Upper lobe of left lung (tissue), 6 donors: ENCODE measurements around the gene NANP. TPM values are rescaled to one million over a fixed set of nuclear protein-coding genes. Genes with fewer than 3 reads are reported as not detected.

Experiments
- ATAC-seq, 2 donors: fragments of 200-7000 bp; cut with Tn5 transposase; one replicate each; pipeline ENCODE4 v1.9.1; 2022; ENCODE audit warnings: mild to moderate bottlenecking in 2 of 2, moderate library complexity in 2 of 2; ENCODE audit not compliant: low FRiP score in 2 of 2
- DNase-seq, 2 donors: peaks; one replicate each; pipeline ENCODE4 v3.0.0-alpha.2; 2019 to 2020
- H3K27ac ChIP-seq, 4 donors: fragments of 200-600 bp; sonication (generic); one replicate each; pipeline ENCODE4 v1.5.1; 2016 to 2019
- H3K27me3 ChIP-seq, 4 donors: fragments of 200-600 bp; sonication (generic); one replicate each; pipeline ENCODE4 v1.5.1; 2017 to 2019
- H3K36me3 ChIP-seq, 4 donors: fragments of 200-600 bp; sonication (generic); one replicate each; pipeline ENCODE4 v1.5.1; 2016 to 2019
- H3K4me1 ChIP-seq, 4 donors: fragments of 200-600 bp; sonication (generic); one replicate each; pipeline ENCODE4 v1.5.1; 2018 to 2019
- H3K4me3 ChIP-seq, 4 donors: fragments of 200-600 bp; sonication (generic); one replicate each; pipeline ENCODE4 v1.5.1; 2017 to 2019; ENCODE audit warnings: mild to moderate bottlenecking in 2 of 4, moderate library complexity in 1 of 4
- H3K9me3 ChIP-seq, 4 donors: fragments of 200-600 bp; sonication (generic); one replicate each; pipeline ENCODE4 v1.5.1; 2018 to 2019
- CTCF ChIP-seq, 6 experiments: fragments of 450-650 bp in 4 of 6; fragments of 200-600 bp in 2 of 6; sonication (generic) in 2 of 6; IDR thresholded peaks; one replicate each; pipeline ENCODE4 v1.5.1; 2016 to 2019; ENCODE audit warnings: antibody characterized with exemption in 6 of 6
- EP300 ChIP-seq, 4 donors: sonication (generic); formaldehyde crosslinking; IDR thresholded peaks; one replicate each; pipeline ENCODE4 v1.5.1; 2017; ENCODE audit warnings: antibody characterized with exemption in 4 of 4, control low read depth in 2 of 4
- POLR2A ChIP-seq, 4 donors: fragments of 450-650 bp; IDR thresholded peaks; one replicate each; pipeline ENCODE4 v1.5.1; 2016 to 2017; ENCODE audit warnings: antibody characterized with exemption in 4 of 4, mild to moderate bottlenecking in 2 of 4
- POLR2AphosphoS5 ChIP-seq, 2 donors: sonication (generic); formaldehyde crosslinking; IDR thresholded peaks; one replicate each; pipeline ENCODE4 v1.5.1; 2017; ENCODE audit warnings: antibody characterized with exemption in 2 of 2
- WGBS, 2 donors: methylation state at CpG; one replicate each; pipeline ENCODE4 v1.1.5; 2017 to 2018; 5-methylcytosine and 5-hydroxymethylcytosine counted together
- total RNA-seq, 6 donors: library from RNA; depleted of rRNA in 4 of 6; stranded (reverse); fragments of >200 nt in 4 of 6; gene quantifications; one replicate each; pipeline versions ENCODE4 v1.1.0 to v1.2.1, GENCODE V29; 2016 to 2021
- donor health status: DM: no; HTN: no; CAD: no; lungs with moderate emphysema.
- donor health status: DM: no; HTN: yes; CAD: no; lungs with severe emphysema.

The NANP gene
- total RNA-seq, 6 donors from 2014 or later, result 1.0 to 7.0 (median 4.7) TPM

- Histone ChIP-seq H3K36me3 (no peaks in the 10 kb centered on the region), H3K9me3 (no peaks in the 10 kb centered on the region), H3K27ac (no peak overlapping the region), H3K27me3 (no peaks in the 10 kb centered on the region), H3K4me3 (no peak overlapping the region), H3K4me1 (peaks cover 0 to 8% (median 3%) of the 10 kb centered on the region in 4 donors)
- DNase-seq (no peak), ATAC-seq (no peak)
- no peak for TF ChIP-seq POLR2A (IDR thresholded peaks at IDR 0.05)
- TF ChIP-seq CTCF (IDR thresholded peaks at IDR 0.05), result no peak
- TF ChIP-seq POLR2AphosphoS5 (IDR thresholded peaks at IDR 0.05), result no peak
- no peak for TF ChIP-seq EP300 (IDR thresholded peaks at IDR 0.05)
- 74 to 88% methylated on average over 8 to 11 of the region's 11 CpGs for WGBS, 2 donors
Measured at GRCh38 chr20:25579081-25579770, 44.6 kb downstream of the NANP start.

- ATAC-seq, result no peak
- Histone ChIP-seq H3K4me3 (no peak overlapping the region), H3K9me3 (no peaks in the 10 kb centered on the region), H3K27ac (no peak overlapping the region), H3K36me3 (no peaks in the 10 kb centered on the region), H3K4me1 (peaks cover 0 to 8% (median 1%) of the 10 kb centered on the region in 4 donors), H3K27me3 (no peaks in the 10 kb centered on the region)
- DNase-seq, result peak in 1 of 2 donors; percentile 46
- TF ChIP-seq POLR2A (IDR thresholded peaks at IDR 0.05) (no peak), POLR2AphosphoS5 (IDR thresholded peaks at IDR 0.05) (no peak), CTCF (IDR thresholded peaks at IDR 0.05) (no peak), EP300 (IDR thresholded peaks at IDR 0.05) (no peak)
- WGBS, 2 donors, result 88% methylated on average over 16 of the region's 16 CpGs
Measured at GRCh38 chr20:25576783-25577530, 46.9 kb downstream of the NANP start.

- Histone ChIP-seq H3K36me3 (no peaks in the 10 kb centered on the region), H3K27ac (no peak overlapping the region), H3K4me1 (peaks cover 0 to 9% (median 0%) of the 10 kb centered on the region in 4 donors), H3K4me3 (no peak overlapping the region), H3K27me3 (no peaks in the 10 kb centered on the region), H3K9me3 (no peaks in the 10 kb centered on the region)
- no peak for DNase-seq
- ATAC-seq, result peak in 1 of 2 donors; percentile 56
- 61 to 74% methylated on average over 3 of the region's 3 CpGs for WGBS, 2 donors
- TF ChIP-seq CTCF (IDR thresholded peaks at IDR 0.05), result peak in 1 of 6 experiments; percentile 12
- TF ChIP-seq POLR2AphosphoS5 (IDR thresholded peaks at IDR 0.05), result no peak
- TF ChIP-seq POLR2A (IDR thresholded peaks at IDR 0.05), result no peak
- TF ChIP-seq EP300 (IDR thresholded peaks at IDR 0.05), result no peak
Measured at GRCh38 chr20:25574411-25574810, 49.4 kb downstream of the NANP start.

- DNase-seq (no peak), ATAC-seq (no peak)
- no peak overlapping the region for H3K4me3 ChIP-seq
- H3K36me3 ChIP-seq, result no peaks in the 10 kb centered on the region
- no peaks in the 10 kb centered on the region for H3K9me3 ChIP-seq
- 84 to 89% methylated on average over 6 of the region's 6 CpGs for WGBS, 2 donors
- peaks cover 0 to 9% (median 0%) of the 10 kb centered on the region in 4 donors for H3K4me1 ChIP-seq
- no peaks in the 10 kb centered on the region for H3K27me3 ChIP-seq
- TF ChIP-seq EP300 (IDR thresholded peaks at IDR 0.05) (no peak), CTCF (IDR thresholded peaks at IDR 0.05) (no peak), POLR2A (IDR thresholded peaks at IDR 0.05) (no peak), POLR2AphosphoS5 (IDR thresholded peaks at IDR 0.05) (no peak)
- H3K27ac ChIP-seq, result no peak overlapping the region
Measured at GRCh38 chr20:25573288-25574251, 50.2 kb downstream of the NANP start.
